NB4 (cell line): Measurements from ENCODE around the gene PRKAR1B.

ENCODE experiments used
- POLR2A ChIP-seq: IDR thresholded peaks from 2 replicates; pipeline ENCODE4 v1.6.1; 2011; ENCODE audit warnings: mild to moderate bottlenecking; ENCODE audit not compliant: insufficient read length; ENCODE audit errors: extremely low read depth
- TF ChIP-seq, protein P1 (sequence below): IDR thresholded peaks from one replicate; pipeline ENCODE4 v1.5.1; 2012; ENCODE audit warnings: low read depth, low read length

DNA sequence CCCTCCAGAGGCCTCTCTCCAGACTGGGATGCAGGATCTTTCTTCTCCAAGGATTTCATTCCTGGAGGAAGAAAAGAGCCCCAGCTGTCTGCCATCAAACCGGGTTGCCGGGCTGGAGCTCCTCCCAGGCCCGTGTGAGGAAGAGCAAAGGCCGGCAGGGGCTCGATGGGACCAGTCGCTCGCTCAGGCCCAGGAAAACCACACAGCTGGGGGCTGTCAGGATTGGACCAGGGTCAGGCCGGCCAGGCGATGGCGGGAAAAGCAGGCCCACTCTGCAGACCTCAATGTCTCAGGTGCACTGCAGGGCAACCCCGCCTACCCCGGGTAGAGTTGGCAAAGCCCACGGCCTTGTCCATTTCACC lies 98.7 kb downstream of the PRKAR1B start:
- TF ChIP-seq, protein P1, sequence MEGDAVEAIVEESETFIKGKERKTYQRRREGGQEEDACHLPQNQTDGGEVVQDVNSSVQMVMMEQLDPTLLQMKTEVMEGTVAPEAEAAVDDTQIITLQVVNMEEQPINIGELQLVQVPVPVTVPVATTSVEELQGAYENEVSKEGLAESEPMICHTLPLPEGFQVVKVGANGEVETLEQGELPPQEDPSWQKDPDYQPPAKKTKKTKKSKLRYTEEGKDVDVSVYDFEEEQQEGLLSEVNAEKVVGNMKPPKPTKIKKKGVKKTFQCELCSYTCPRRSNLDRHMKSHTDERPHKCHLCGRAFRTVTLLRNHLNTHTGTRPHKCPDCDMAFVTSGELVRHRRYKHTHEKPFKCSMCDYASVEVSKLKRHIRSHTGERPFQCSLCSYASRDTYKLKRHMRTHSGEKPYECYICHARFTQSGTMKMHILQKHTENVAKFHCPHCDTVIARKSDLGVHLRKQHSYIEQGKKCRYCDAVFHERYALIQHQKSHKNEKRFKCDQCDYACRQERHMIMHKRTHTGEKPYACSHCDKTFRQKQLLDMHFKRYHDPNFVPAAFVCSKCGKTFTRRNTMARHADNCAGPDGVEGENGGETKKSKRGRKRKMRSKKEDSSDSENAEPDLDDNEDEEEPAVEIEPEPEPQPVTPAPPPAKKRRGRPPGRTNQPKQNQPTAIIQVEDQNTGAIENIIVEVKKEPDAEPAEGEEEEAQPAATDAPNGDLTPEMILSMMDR = no peak
- no peak for TF ChIP-seq POLR2A
